DMS 273 (cell line): ENCODE results near the gene SLC35F2.
A peak's percentile ranks its signal among the peaks of the same experiment; 100 is the strongest.
"Not testable (repeated sequence)": the region's sequence is repeated elsewhere in the genome, so short reads cannot be mapped to it uniquely, and the experiment has no call there.

Source experiments
- DNase-seq: peaks from one replicate; lab custom pipeline; 2025; ENCODE audit not compliant: unreplicated experiment; lab: John Stamatoyannopoulos, UW

Gene SLC35F2

DNA sequence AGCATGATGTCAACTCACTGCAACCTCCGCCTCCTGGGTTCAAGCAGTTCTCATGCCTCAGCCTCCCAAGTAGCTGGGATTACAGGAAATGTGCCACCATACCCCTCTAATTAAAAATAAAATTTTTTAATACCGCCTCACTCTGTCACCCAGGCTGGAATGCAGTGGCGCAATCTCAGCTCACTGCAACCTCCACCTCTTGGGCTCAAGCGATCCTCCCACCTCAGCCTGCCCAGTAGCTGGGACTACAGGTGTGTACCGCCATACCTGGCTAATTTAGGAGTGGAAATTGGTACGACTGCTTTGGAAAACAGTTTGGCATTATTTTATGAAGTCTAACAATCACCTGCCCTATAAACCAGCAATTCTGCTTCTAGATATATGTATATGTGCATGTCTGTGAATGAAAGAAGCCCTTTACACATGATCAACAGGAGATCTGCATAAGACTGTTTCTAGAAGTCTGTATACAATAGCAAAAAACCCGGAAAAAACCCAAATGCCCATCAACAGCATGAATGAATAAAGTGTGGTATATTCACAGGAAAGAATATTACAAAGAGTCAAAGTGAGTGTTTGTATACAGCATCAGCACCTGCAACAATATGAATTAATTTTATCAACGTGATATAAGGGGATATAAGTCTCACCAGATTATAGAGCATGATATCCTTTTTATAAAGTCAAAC is 16.0 kb downstream of the SLC35F2 start:
- DNase-seq, result no peak

DNA sequence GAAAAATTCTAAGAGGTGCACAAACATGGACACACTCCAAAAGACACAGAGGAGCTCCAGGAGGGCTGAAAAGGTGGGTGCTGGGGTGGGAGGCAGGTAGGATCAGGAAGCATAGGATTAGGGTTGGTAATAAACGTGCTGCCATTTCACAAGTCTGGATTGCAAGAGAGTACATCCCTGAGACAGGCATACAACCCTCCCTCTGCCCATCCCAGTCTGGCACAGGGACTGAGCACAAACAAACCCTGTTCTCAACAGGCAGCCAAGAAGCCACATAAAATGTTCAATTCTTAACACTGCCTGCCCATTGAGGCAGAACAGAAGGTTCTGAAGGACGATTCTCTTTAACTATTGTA is 18.5 kb downstream of the SLC35F2 start:
- DNase-seq, result no peak

DNA sequence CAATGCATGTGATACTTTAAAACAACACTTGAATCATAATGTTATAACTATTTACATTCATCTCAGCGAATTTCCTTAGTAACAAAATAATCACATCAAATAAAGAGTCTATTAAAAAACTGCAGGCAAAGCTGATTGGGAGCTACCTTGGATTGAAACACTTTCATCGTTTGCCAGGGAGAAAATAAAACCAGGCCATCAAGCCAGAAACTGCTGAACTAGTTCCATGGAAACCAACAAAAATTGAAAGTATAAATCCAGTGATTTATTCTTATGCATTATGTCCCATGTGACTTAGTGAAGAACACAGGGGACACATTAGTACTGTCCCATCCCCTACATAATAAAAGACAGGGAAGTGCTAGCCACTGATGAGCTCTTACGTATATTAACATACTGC is 21.7 kb downstream of the SLC35F2 start:
- DNase-seq, result no peak

DNA sequence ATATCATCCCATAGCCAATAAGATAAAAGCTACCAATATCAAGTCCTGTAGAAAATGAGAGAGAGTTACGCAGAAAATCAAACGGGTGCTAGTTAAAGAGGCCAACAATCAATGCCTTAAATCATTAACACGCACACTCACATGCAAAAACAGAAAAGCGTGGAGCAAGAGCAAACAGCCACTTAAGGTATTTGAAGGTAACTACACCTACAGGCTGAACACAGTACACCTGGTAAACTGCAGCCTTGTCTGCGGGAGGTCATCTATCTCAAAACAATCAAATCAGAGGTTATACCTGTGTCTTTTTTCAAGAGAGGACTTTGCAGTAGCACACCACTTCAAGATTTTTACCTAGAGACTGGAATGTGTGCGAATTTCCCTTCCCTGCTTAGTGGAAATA is 23.6 kb downstream of the SLC35F2 start:
- DNase-seq, result no peak

DNA sequence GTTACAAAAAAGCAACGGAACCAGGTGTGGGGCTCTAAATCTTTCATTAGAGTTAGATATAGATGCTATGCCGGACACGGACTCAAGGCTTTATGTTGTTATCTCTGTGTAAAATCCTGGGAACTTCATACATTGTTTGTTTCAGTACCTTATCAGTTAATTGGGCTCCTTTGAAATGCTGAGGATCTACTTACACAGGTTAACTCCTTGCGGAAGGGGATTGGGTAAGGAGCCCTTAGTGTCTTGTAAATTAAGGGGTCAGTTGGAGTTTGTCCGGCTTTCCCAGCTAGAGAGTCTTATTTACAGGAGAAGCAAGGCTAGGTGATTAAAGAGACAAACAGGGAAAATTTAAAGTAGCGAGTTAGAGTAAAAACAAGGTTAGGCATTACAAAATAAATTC is 24.7 kb downstream of the SLC35F2 start:
- not testable (repeated sequence) for DNase-seq

DNA sequence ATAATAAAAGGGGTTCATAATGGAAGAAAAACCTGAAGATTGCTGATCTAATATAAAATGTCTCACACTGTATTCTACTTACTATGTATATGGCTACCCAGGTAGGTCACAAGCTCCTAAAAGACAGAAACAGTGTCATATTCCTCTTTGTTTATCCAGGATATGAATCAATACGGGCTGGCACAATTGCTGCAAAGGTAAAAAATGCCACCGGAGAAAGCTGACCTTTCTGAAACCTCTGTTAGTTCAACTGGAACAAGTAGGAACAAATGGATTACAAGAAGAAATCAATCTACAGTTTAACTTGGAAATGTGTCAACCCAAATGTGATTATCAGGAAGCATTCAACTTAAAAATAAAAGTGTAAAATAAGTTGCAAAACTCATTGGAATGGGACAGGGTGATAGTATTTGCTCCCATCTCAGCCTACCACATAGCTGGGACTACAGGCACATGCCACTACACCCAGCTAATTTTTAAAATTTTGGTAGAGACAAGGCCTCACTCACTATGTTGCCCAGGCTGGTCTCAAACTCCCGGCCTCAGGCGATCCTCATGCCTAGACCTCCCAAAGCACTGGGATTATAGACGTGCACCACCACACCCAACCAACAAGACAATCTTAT is 27.6 kb downstream of the SLC35F2 start:
- no peak for DNase-seq

DNA sequence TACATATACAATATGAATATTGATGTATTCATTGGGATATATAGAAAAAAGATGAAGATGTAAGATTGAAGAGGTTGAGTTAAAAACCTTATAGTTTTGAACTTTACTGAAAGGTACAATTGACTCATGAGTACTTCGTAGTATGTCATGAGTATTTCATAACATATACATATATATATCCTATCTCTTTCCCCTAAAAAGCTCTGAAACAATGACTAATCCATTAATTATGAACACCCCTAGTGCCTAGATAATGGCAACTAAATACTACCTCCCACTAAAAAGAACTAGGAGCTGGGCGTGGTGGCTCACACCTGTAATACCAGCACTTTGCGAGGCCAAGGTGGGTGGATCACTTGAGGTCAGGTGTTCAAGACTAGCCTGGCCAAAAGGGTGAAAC is 31.5 kb downstream of the SLC35F2 start:
- DNase-seq, result no peak

DNA sequence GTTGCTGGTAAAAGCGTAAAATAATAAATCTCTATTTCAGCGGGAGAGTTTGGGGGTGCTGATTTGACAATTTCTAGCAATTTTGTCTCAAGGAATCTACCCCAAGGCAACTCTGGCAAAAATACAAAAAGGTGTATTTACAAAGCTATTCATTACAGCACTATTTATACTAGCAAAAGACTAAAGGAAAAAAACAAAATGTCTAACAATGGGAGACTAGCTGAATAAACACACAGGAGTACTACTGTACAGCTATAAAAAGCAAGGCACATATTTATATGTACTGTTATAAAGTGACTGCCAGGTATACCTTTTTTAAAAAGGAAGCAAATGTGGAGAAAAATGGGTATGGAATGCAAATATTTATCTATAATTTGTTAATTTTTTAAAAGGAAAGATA is 32.7 kb downstream of the SLC35F2 start:
- no peak for DNase-seq

DNA sequence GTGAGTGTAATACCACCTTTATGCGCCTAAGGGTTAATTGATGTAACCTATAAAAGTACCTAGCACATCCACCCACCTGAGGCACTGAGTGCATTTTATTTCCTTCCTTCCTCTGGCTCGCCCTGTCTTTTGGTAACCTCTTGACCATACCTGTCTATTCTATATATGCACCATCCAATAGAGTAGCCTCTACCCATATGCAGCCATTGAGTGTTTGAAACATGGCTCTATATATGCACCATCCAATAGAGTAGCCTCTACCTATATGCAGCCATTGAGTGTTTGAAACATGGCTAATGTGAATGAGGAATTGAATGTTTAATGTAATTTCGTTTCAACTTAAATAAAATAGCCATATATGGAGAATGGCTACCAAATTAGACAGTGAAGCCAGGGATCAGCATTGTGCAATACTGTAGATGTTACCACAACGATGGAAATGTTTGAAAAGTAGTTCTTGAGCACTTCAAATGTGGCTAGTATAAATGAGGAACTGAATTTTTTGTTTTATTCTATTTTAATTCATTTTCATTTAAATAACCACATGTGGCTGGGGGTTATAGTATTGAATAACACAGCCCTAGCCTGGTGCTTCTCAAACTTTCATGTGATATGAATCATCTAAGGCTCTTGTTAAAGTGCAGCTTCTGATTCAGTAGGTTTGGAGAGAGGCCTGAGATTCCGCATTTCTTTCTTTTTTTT is 33.8 kb downstream of the SLC35F2 start:
- DNase-seq, result no peak

DNA sequence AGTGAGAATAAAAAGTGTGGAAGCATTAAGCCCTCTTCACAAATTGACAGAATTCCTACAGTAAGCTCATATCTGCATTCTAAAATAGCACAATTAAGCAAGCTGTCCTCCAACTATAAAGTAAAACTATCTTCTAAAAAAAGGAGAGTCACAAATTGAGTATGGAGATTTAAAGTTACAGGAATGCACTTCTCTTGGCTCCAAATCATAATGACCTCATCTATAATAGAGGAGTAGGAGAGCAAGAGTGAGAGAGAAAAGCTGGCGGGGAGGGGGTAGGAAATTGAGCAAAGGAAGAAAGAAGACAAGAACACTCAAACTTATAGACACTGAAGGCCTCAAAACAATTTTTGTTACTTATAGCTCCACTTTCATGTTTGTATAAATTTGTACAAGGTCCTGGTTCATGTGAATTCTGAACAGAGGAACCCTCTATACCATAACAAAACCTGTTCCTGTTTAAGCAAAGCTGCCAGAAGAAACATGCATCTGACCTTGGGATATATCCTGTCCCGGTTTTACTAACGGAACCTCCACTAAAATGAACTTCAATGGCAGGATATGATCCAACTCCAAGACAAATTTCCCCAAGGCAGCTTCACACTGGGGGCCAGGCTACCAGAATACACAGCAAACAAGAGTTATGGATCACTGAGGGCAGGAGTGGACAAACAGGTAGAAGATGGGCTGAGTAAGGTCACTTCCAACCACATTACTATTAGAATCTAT is 37.2 kb downstream of the SLC35F2 start:
- DNase-seq, result peak; percentile 10

DNA sequence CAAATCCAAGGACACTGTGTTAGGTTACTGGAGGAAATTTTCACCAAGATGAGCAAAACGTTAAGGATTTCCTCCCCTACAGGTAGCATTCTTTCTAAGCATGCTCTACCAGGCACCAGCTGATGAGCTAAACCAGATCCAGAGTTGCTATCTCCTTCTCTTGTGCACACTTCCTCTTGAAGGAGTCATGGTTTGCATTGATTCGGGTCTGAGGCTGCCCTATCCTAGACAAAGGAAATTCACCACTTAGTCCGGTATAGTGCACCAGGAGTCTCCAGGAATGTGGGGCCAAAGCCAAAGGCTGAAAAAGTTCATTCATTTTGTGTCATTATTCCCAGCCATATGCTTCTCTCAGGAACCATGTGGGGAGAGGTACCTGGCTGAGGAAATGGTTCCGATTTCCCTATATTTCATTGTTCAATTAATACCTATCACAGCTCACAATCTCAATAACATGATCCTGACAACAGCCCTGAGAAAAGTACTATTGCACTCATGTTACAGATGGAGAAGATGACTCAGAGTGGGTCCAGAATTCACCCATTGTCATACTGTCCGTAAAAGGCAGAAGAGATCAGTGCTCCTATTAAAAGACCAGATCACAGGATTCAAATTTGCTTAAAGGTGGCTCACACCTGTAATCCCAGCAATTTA is 39.1 kb downstream of the SLC35F2 start:
- DNase-seq, result no peak

DNA sequence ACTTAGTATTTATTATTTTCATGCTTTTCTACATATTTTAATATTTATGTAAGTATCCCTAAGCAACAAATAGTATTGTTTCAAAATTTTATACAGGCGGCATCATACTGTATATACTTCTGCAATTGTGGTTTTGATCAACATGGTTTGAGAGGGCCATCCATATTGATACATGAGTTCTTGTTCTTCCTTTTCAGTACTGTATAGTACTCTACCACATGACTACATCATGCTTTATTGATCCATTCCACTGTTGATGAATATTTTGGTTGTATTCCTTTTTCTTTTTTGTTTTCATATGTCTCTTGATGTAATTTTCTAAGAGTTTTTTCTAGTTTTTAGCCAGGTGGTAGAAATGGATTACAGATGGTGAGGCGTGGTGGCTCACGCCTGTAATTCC is 40.1 kb downstream of the SLC35F2 start:
- DNase-seq, result no peak

DNA sequence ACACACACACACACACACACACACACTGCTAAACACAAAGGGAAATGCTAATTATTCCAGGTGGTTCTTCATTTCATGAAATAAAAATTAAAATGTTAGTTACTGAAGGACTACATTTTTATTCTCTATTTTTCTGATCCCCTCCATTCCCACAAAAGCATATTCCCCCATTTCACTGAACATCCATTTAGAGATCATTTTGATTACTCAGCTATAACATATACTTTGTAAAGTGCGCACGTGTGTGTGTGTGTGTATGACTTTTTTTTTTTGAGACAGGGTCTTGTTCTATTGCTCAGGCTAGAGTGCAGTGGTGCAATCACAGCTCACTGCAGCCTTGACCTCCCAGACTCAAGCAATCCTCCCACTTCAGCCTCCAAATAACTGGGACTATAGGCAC is 42.6 kb downstream of the SLC35F2 start:
- DNase-seq, result no peak

DNA sequence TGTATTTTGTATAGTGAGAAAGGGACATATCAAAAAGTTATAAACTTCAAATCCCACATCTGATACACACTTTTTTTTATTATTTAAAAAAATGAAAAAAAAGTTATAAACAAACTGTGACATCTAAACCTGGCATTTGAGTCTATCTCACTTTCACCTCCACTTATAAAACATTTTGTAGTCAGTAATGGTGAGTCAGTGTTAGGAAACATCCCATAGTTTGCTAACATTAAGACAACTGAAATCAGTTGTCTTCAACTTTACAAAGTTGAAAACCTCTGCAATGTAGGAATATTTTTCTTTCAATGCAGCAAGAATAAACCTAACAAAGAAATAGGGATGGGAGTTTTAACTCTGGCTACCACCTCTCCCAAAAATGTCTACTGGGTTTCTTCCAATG is 47.7 kb downstream of the SLC35F2 start:
- DNase-seq, result no peak

DNA sequence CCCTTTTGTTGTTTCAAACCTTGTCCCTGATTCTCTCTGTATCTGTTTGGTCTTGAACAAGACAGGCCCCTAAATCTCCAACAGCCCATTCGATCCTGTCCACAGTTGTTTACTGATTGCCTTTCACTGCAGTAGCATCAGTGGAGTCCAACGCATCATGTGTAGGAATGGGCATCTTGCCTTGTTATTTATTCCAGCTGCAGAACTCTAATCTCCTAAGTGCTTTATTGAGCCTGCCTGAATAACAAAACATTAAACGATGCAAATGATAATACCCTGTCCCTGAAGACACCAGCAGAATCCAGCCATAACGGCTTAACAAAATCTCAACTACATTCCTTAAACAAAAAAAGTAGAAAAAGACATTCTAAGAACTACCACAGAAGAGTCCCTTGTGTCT is 50.1 kb downstream of the SLC35F2 start:
- no peak for DNase-seq

DNA sequence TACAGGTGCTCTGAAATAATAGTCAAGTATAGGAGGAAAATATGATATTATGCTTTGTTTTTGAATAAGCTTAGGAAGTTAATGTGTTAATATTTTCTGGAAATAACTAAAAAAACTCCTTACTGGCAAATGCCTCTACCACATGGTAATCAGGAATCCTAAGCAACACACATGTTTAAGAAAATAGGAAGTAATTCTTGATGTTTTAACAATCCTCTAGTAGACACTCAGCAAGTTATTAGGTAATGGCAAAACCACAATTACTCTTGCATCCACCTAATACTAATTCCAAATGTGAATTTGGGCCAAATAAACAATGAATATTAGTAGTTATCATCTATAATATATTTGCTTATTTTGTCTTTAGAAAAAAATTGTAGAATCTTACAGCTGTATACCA is 53.6 kb downstream of the SLC35F2 start:
- no peak for DNase-seq

DNA sequence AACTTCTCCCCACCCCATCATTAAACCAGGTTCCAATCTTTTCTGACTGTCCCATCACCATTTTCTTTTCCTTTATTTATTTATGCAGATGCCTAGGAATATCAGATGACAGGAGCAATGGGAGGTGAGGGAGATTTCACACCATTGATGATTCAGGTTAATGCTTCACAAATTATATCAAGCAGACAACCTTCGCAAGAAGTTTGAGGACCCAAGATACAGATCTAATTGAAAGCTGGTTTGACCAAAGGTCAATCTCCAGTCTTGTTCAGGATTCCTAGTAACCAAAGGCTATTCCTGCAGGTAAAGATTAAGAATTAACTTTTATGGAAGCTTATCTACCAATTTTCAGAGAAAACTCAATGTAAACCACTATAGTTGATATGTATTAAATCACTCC is 54.4 kb downstream of the SLC35F2 start:
- no peak for DNase-seq

DNA sequence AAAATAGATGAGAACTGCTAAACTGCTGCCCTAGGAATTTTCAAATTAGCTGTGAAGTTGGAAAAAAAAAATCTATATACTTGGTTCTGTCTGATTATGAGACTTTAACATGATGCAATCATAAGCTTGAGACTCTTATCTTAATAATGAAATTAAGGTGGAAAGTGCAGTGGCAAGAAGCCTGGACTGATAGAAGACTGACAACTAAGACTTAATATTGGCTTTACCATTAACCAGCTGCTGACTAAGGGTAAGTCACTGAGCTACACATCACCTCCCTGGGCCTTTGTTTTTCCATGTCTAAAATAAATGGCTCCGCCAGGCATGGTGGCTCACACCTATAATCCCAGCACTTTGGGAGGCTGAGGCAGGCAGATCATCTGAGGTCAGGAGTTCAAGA is 56.9 kb downstream of the SLC35F2 start:
- DNase-seq, result no peak

DNA sequence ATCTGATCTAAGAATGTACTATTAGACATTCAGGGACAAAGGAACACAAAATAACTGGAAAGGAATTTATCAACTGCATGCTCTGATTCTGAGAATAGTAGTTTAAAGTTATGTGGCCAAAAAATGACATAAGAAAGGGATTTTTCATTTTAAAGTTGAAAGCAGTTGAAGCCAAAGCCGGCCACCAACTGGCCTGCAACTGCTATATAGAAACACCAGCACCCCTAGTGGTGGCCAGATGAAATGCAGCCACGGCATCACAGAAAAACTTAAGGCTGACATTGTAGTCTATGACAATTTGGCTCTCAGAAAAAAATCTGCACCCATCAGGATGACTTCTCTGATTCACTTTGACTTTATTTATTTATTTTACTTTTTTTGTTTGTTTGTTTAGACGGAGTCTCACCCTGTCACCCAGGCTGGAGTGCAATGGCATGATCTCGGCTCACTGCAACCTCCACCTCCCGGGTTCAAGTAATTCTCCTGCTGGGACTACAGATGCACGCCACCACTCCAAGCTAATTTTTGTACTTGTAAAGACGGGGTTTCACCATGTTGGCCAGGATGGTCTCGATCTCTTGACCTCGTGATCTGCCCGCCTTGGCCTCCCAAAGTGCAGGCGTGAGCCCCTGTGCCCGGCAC is 59.2 kb downstream of the SLC35F2 start:
- peak; percentile 72 for DNase-seq

DNA sequence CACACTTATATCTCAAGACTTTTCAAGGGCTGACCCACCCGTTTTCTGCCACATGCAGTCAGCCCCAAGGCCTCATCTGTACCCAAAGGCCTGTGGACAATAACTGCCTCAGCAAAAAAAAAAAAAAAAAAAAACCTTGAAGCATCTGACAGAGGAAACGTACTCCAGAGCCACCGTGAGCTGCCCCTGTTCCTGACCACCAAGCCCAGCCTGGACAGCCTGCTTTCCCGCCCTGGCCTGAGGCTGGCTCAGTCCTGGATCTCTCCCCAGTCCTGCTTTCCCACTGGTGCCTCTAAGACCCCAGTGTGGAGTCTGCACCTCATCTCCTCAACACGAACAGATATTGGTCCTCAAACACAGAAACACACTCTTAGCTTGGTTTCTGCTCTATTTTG is 66.5 kb downstream of the SLC35F2 start:
- DNase-seq, result no peak
